HCT116 (cell line): Measurements from ENCODE around the gene GNG10. TPM values are rescaled to one million over a fixed set of nuclear protein-coding genes. Genes with fewer than 3 reads are reported as not detected.
"Not testable (repeated sequence)": the region's sequence is repeated elsewhere in the genome, so short reads cannot be mapped to it uniquely, and the experiment has no call there.

ENCODE experiments used
- ATAC-seq: fragments of 200-7000 bp; cut with Tn5 transposase; 2 replicates; pipeline ENCODE4 v1.9.1; 2020; ENCODE audit warnings: mild to moderate bottlenecking, moderate library complexity
- BruUV-seq: library from RNA; stranded (reverse); fragments of 400-500 nt; replicated peaks from 2 replicates; lab custom pipeline; 2021; lab: Mats Ljungman, UMichigan
- CTCF ChIA-PET: fragments of 300-600 bp; sonication (Branson Sonifier 250); formaldehyde crosslinking; loops from one replicate; lab custom pipeline; 2021; ENCODE audit warnings: antibody characterized with exemption; lab: Charles Lee
- POLR2A ChIA-PET: fragments of 300-600, 350-600 bp; sonication (Branson Sonifier 250); formaldehyde crosslinking; loops from one replicate; lab custom pipeline; 2021; ENCODE audit warnings: antibody characterized with exemption; lab: Charles Lee
- RAD21 ChIA-PET, 2 experiments: fragments of 300-600 bp; sonication (Branson Sonifier 250); formaldehyde crosslinking; loops; one replicate each; lab custom pipeline; 2023; ENCODE audit warnings: low total read pairs in 2 of 2; ENCODE audit not compliant: uncharacterized antibody in 2 of 2, unreplicated experiment in 2 of 2, low non-redundant PET in 1 of 2; lab: Charles Lee
- DNase-seq: peaks from one replicate; pipeline ENCODE4 v3.0.0-alpha.2; 2010; ENCODE audit warnings: low read depth, low spot score
- H2AFZ ChIP-seq: fragments of 200-600 bp; shearing (Covaris generic), sonication (generic); 2 replicates; pipeline ENCODE4 v1.6.1; 2017; ENCODE audit warnings: low read depth, mixed run types, mixed read lengths, antibody characterized with exemption, low read length; ENCODE audit not compliant: poor library complexity, severe bottlenecking
- H3K27ac ChIP-seq: 2 replicates; pipeline ENCODE4 v1.5.1; 2012; ENCODE audit warnings: low read depth, low read length
- H3K27me3 ChIP-seq: fragments of 200-600 bp; sonication (generic); 2 replicates; pipeline ENCODE4 v1.6.1; 2016; ENCODE audit warnings: mixed run types, low read length, mixed read lengths; ENCODE audit not compliant: insufficient read depth
- H3K36me3 ChIP-seq, 2 experiments: fragments of 200-500 bp in 1 of 2; fragments of 200-600 bp in 1 of 2; sonication (Bioruptor generic) in 1 of 2; sonication (generic) in 1 of 2; 2 replicates each; pipeline versions ENCODE4 v1.5.1 to v1.6.1; 2014 to 2016; ENCODE audit warnings: low read length in 2 of 2, inconsistent platforms in 1 of 2, mixed read lengths in 1 of 2, mixed run types in 1 of 2; ENCODE audit not compliant: insufficient read depth in 2 of 2, control insufficient read depth in 1 of 2
- H3K4me1 ChIP-seq, 2 experiments: fragments of 200-600 bp in 1 of 2; sonication (generic) in 1 of 2; 2 replicates each; pipeline versions ENCODE4 v1.5.1 to v1.6.1; 2012 to 2017; ENCODE audit warnings: low read length in 2 of 2, inconsistent platforms in 1 of 2, mild to moderate bottlenecking in 1 of 2, mixed read lengths in 1 of 2, mixed run types in 1 of 2, moderate library complexity in 1 of 2; ENCODE audit not compliant: insufficient read depth in 2 of 2, control insufficient read depth in 1 of 2
- H3K4me2 ChIP-seq: fragments of 200-600 bp; sonication (generic); 2 replicates; pipeline ENCODE4 v1.6.1; 2017; ENCODE audit warnings: mixed run types, low read length, mixed read lengths
- H3K4me3 ChIP-seq, 2 experiments: fragments of 200-600 bp in 1 of 2; sonication (generic) in 1 of 2; replicated peaks in 1 of 2; 2 replicates each; pipeline ENCODE4 v1.5.1; 2011 to 2016; ENCODE audit warnings: low read length in 2 of 2, control low read depth in 1 of 2, low read depth in 1 of 2, mild to moderate bottlenecking in 1 of 2, mixed read lengths in 1 of 2, mixed run types in 1 of 2
- H3K79me2 ChIP-seq: fragments of 200-600 bp; sonication (generic); 2 replicates; pipeline ENCODE4 v1.6.1; 2017; ENCODE audit warnings: mild to moderate bottlenecking, mixed run types, low read length, moderate library complexity, mixed read lengths; ENCODE audit not compliant: insufficient read depth
- H3K9ac ChIP-seq: fragments of 200-600 bp; sonication (generic); 2 replicates; pipeline ENCODE4 v1.6.1; 2016; ENCODE audit warnings: low read length, mixed read lengths
- H3K9me2 ChIP-seq: fragments of 200-600 bp; sonication (generic), shearing (Covaris generic); 2 replicates; pipeline ENCODE4 v1.6.1; 2017; ENCODE audit warnings: mixed run types, mild to moderate bottlenecking, moderate library complexity; ENCODE audit not compliant: insufficient read depth
- H3K9me3 ChIP-seq, 2 experiments: fragments of 200-500 bp in 1 of 2; fragments of 200-600 bp in 1 of 2; sonication (Bioruptor generic) in 1 of 2; sonication (generic) in 1 of 2; 2 replicates each; pipeline ENCODE4 v1.6.1; 2014 to 2017; ENCODE audit warnings: low read length in 2 of 2, mixed read lengths in 2 of 2, inconsistent platforms in 1 of 2, low read depth in 1 of 2, mild to moderate bottlenecking in 1 of 2, mixed run types in 1 of 2, moderate library complexity in 1 of 2; ENCODE audit not compliant: control insufficient read depth in 1 of 2, insufficient read depth in 1 of 2
- H4K20me1 ChIP-seq: fragments of 200-600 bp; sonication (generic), shearing (Covaris generic); 2 replicates; pipeline ENCODE4 v1.6.1; 2017; ENCODE audit warnings: mixed run types, mild to moderate bottlenecking, moderate library complexity; ENCODE audit not compliant: insufficient read depth
- CEBPB ChIP-seq: IDR thresholded peaks from 2 replicates; pipeline ENCODE4 v1.6.1; 2012; ENCODE audit warnings: low read depth
- EZH2 ChIP-seq: fragments of 200-600 bp; sonication (generic); IDR thresholded peaks from 2 replicates; pipeline ENCODE4 v1.6.1; 2017; ENCODE audit warnings: antibody characterized with exemption, mixed run types
- EZH2phosphoT487 ChIP-seq: fragments of 200-600 bp; IDR thresholded peaks from 2 replicates; pipeline ENCODE4 v1.6.1; 2018; ENCODE audit warnings: antibody characterized with exemption, borderline replicate concordance
- JUND ChIP-seq: IDR thresholded peaks from 2 replicates; pipeline ENCODE4 v1.6.1; 2012
- POLR2A ChIP-seq: IDR thresholded peaks from 2 replicates; pipeline ENCODE4 v1.7.0; 2011; ENCODE audit warnings: borderline replicate concordance; ENCODE audit not compliant: insufficient read depth, insufficient read length; ENCODE audit errors: extremely low read depth
- POLR2AphosphoS5 ChIP-seq: IDR thresholded peaks from 2 replicates; pipeline ENCODE4 v1.6.1; 2011; ENCODE audit warnings: mild to moderate bottlenecking, low read depth, low read length, moderate library complexity
- RAD21 ChIP-seq: IDR thresholded peaks from 2 replicates; pipeline ENCODE4 v1.6.1; 2012; ENCODE audit warnings: low read depth, mild to moderate bottlenecking
- SIN3A ChIP-seq: IDR thresholded peaks from 2 replicates; pipeline ENCODE4 v1.6.1; 2012; ENCODE audit warnings: low read depth
- SP1 ChIP-seq: IDR thresholded peaks from 2 replicates; pipeline ENCODE4 v1.6.1; 2012; ENCODE audit warnings: low read depth
- SRF ChIP-seq: IDR thresholded peaks from 2 replicates; pipeline ENCODE4 v1.6.1; 2012; ENCODE audit warnings: low read depth
- TCF7L2 ChIP-seq: IDR thresholded peaks from 2 replicates; pipeline ENCODE4 v1.7.0; 2011; ENCODE audit warnings: borderline replicate concordance, inconsistent platforms; ENCODE audit not compliant: insufficient read depth, insufficient read length; ENCODE audit errors: extremely low read depth
- ZFX ChIP-seq: fragments of 450-650 bp; IDR thresholded peaks from 2 replicates; pipeline ENCODE4 v1.6.1; 2017
- intact Hi-C: fragments of 100-400 bp; cut with micrococcal nuclease; formaldehyde crosslinking; loops from 2 replicates; pipeline ENCODE4 v1.10.0; 2022
- total RNA-seq: library from RNA; stranded (reverse); gene quantifications from one replicate; pipeline ENCODE4 v1.2.1, GENCODE V29; 2021; ENCODE audit not compliant: unreplicated experiment
- TF ChIP-seq, protein P1 (sequence below), 3 experiments: fragments of 200-600 bp in 1 of 3; sonication (generic) in 1 of 3; IDR thresholded peaks in 2 of 3; conservative IDR thresholded peaks in 1 of 3; 2 replicates each; pipeline ENCODE4 v1.5.1; 2012 to 2017; ENCODE audit warnings: low read depth in 2 of 3, low read length in 2 of 3, antibody characterized with exemption in 1 of 3, borderline replicate concordance in 1 of 3, control low read depth in 1 of 3, mild to moderate bottlenecking in 1 of 3, mixed read lengths in 1 of 3, mixed run types in 1 of 3, moderate library complexity in 1 of 3; ENCODE audit not compliant: insufficient read depth in 1 of 3
- TF ChIP-seq, protein P2 (sequence below): IDR thresholded peaks from 2 replicates; pipeline ENCODE4 v1.6.1; 2012; ENCODE audit warnings: low read depth
- TF ChIP-seq, protein P3 (sequence below): IDR thresholded peaks from 2 replicates; pipeline ENCODE4 v1.6.1; 2012

GNG10 gene
- total RNA-seq, 1 experiment from 2014 or later = 46.8 TPM

DNA sequence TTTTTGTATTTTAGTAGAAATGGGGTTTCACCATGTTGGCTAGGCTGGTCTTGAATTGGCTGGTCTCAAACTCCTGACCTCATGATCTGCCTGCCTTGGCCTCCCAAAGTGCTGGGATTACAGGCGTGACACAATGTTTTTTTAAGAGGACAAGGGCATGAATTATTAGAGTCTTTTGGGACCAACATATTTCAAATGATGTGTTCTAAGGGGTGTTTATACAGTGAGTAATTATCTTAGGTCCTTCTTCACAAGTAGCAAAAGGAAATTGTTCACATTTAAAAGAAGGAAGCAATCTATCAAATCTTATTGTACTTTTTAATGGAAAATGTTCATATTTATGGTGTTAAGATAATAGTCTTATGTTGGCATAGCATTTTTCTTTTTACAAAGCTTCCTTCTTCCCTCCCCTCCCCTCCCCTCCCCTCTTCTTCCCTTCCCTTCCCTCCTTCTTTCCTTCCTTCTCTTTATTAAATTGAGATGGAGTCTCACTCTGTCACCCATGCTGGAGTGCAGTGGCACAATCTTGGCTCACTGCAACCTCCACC, 6.7 kb downstream of the GNG10 start:
- peaks cover 4% of the 10 kb centered on the region in 2 experiments; a peak in 3 of 4 replicates for H3K4me1 ChIP-seq
- no peak overlapping the region for H3K4me3 ChIP-seq
- no TSS peak for BruUV-seq
- CTCF ChIA-PET = no interaction called here
- H3K27me3 ChIP-seq = no peaks in the 10 kb centered on the region
- no peaks in the 10 kb centered on the region for H3K9me3 ChIP-seq
- RAD21 ChIA-PET = no interaction called here
- H3K27ac ChIP-seq = no peak overlapping the region
- no peak overlapping the region for H3K9ac ChIP-seq
- ATAC-seq = no peak
- POLR2A ChIA-PET = no interaction called here
- H3K9me2 ChIP-seq = no peaks in the 10 kb centered on the region
- intact Hi-C loops = no loop called here
- no peak overlapping the region for H3K4me2 ChIP-seq
- H3K79me2 ChIP-seq = peaks cover 22% of the 10 kb centered on the region; the same call in 1 of the 2 replicates
- H4K20me1 ChIP-seq = no peaks in the 10 kb centered on the region
- H2AFZ ChIP-seq = no peak overlapping the region
- no peak for TF ChIP-seq CEBPB
- TF ChIP-seq, protein P1, sequence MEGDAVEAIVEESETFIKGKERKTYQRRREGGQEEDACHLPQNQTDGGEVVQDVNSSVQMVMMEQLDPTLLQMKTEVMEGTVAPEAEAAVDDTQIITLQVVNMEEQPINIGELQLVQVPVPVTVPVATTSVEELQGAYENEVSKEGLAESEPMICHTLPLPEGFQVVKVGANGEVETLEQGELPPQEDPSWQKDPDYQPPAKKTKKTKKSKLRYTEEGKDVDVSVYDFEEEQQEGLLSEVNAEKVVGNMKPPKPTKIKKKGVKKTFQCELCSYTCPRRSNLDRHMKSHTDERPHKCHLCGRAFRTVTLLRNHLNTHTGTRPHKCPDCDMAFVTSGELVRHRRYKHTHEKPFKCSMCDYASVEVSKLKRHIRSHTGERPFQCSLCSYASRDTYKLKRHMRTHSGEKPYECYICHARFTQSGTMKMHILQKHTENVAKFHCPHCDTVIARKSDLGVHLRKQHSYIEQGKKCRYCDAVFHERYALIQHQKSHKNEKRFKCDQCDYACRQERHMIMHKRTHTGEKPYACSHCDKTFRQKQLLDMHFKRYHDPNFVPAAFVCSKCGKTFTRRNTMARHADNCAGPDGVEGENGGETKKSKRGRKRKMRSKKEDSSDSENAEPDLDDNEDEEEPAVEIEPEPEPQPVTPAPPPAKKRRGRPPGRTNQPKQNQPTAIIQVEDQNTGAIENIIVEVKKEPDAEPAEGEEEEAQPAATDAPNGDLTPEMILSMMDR (IDR thresholded peaks at IDR 0.05 in 2 of 3, conservative IDR thresholded peaks at IDR 0.05 in 1 of 3; ENCODE audit: borderline replicate concordance in 1 of 3, insufficient read depth in 1 of 3, low read depth in 2 of 3, low read length in 2 of 3) = no peak
- no peak for TF ChIP-seq SP1
- TF ChIP-seq POLR2AphosphoS5 = no peak
- TF ChIP-seq SIN3A = no peak
- no peak for TF ChIP-seq TCF7L2
- no peak for TF ChIP-seq POLR2A
- TF ChIP-seq, protein P2, sequence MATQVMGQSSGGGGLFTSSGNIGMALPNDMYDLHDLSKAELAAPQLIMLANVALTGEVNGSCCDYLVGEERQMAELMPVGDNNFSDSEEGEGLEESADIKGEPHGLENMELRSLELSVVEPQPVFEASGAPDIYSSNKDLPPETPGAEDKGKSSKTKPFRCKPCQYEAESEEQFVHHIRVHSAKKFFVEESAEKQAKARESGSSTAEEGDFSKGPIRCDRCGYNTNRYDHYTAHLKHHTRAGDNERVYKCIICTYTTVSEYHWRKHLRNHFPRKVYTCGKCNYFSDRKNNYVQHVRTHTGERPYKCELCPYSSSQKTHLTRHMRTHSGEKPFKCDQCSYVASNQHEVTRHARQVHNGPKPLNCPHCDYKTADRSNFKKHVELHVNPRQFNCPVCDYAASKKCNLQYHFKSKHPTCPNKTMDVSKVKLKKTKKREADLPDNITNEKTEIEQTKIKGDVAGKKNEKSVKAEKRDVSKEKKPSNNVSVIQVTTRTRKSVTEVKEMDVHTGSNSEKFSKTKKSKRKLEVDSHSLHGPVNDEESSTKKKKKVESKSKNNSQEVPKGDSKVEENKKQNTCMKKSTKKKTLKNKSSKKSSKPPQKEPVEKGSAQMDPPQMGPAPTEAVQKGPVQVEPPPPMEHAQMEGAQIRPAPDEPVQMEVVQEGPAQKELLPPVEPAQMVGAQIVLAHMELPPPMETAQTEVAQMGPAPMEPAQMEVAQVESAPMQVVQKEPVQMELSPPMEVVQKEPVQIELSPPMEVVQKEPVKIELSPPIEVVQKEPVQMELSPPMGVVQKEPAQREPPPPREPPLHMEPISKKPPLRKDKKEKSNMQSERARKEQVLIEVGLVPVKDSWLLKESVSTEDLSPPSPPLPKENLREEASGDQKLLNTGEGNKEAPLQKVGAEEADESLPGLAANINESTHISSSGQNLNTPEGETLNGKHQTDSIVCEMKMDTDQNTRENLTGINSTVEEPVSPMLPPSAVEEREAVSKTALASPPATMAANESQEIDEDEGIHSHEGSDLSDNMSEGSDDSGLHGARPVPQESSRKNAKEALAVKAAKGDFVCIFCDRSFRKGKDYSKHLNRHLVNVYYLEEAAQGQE = no peak
- TF ChIP-seq ZFX = no peak
- TF ChIP-seq SRF = no peak
- no peak for TF ChIP-seq EZH2phosphoT487
- TF ChIP-seq JUND = no peak
- no peak for TF ChIP-seq EZH2
- no peak for TF ChIP-seq RAD21
- TF ChIP-seq, protein P3, sequence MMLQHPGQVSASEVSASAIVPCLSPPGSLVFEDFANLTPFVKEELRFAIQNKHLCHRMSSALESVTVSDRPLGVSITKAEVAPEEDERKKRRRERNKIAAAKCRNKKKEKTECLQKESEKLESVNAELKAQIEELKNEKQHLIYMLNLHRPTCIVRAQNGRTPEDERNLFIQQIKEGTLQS = no peak
- TF ChIP-seq, all 23 proteins: peak for 0
- H3K36me3 ChIP-seq = peaks cover 6% of the 10 kb centered on the region in 2 experiments; a peak in 3 of 4 replicates
- no peak for DNase-seq

DNA sequence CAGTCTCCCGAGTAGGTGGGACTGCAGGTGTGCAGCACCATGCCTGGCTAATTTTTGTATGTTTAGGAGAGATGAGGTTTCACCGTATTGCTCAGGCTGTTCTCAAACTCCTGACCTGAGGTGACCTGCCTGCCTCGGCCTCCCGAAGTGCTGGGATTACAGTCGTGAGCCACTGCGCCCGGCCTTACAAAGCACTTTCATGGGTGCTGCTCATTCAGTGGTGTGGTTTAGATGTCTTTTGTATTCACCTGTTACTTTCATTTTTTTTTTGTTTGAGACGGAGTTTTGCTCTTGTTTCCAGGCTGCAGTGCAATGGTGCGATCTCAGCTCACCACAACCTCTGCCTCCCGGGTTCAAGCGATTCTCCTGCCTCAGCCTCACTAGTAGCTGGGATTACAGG, 7.2 kb downstream of the GNG10 start:
- H3K79me2 ChIP-seq = peaks cover 17% of the 10 kb centered on the region; the same call in 1 of the 2 replicates
- H2AFZ ChIP-seq, H3K4me2 ChIP-seq, CTCF ChIA-PET, H3K9ac ChIP-seq, H3K27me3 ChIP-seq, RAD21 ChIA-PET, H3K27ac ChIP-seq, ATAC-seq, intact Hi-C loops, H3K9me2 ChIP-seq, DNase-seq, H3K36me3 ChIP-seq, H3K4me1 ChIP-seq, H4K20me1 ChIP-seq, BruUV-seq, POLR2A ChIA-PET, H3K4me3 ChIP-seq, H3K9me3 ChIP-seq: not testable (repeated sequence)
